ENCODE results near the gene PCDH8.

DNA sequence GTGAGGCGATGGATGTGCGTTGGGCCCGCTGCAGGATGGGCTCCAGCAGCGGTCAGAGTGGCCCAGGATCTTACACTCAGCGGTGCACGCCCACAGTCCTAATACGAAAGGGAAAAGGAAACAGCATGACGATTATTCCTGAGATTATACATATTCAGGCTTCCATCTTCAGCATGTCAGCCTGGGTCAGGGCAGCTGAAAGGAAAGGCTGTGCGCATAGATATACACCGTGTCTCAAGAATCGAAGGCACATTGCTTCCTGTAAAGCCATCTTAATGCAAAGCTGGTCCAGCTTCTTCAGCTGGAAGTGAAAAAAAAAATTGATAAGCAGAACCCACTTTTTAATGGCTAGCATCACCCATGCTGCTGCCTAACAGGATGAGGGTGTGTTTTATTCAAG is 3.6 kb downstream of the PCDH8 start:
- no peak for TF ChIP-seq POLR2A (IDR thresholded peaks at IDR 0.05)
- TF ChIP-seq, protein P1, sequence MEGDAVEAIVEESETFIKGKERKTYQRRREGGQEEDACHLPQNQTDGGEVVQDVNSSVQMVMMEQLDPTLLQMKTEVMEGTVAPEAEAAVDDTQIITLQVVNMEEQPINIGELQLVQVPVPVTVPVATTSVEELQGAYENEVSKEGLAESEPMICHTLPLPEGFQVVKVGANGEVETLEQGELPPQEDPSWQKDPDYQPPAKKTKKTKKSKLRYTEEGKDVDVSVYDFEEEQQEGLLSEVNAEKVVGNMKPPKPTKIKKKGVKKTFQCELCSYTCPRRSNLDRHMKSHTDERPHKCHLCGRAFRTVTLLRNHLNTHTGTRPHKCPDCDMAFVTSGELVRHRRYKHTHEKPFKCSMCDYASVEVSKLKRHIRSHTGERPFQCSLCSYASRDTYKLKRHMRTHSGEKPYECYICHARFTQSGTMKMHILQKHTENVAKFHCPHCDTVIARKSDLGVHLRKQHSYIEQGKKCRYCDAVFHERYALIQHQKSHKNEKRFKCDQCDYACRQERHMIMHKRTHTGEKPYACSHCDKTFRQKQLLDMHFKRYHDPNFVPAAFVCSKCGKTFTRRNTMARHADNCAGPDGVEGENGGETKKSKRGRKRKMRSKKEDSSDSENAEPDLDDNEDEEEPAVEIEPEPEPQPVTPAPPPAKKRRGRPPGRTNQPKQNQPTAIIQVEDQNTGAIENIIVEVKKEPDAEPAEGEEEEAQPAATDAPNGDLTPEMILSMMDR (IDR thresholded peaks at IDR 0.05), result no peak
- TF ChIP-seq POLR2AphosphoS5 (IDR thresholded peaks at IDR 0.05), result no peak
- TF ChIP-seq EP300 (IDR thresholded peaks at IDR 0.05), result no peak

Data from gastroesophageal sphincter (tissue), 3 donors.